C4-2B (cell line): Measurements from ENCODE around the gene ARRB1.

ENCODE experiments used
- H3K27ac ChIP-seq: fragments of 450-650 bp; 2 replicates; pipeline ENCODE4 v1.5.1; 2017
- ZFX ChIP-seq: fragments of 450-650 bp; IDR thresholded peaks from 2 replicates; pipeline ENCODE4 v1.6.1; 2017
- TF ChIP-seq, protein P1 (sequence below): fragments of 450-650 bp; conservative IDR thresholded peaks from 2 replicates; pipeline ENCODE4 v1.5.1; 2017; ENCODE audit warnings: mild to moderate bottlenecking

Gene ARRB1

DNA sequence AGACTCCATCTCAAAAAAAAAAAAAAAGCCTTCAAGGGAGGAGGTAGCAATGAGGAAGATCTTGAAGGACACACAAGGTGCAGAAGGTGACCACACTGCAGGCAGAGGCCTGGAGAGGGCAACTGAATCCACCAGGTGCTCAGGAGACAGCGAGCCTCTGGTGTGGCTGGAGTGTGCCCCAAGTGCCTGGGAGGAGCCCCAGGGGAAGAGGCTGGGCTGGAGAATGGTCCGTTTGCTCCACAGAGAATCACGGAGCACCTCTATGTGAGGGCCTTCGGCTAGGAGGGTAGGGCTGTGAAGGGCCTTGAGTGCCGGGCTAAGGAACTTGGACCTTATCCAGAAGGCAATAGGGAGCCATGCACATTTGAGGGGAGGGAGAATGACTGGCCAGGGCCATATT is 50.3 kb downstream of the ARRB1 start:
- no peak overlapping the region for H3K27ac ChIP-seq
- TF ChIP-seq, protein P1, sequence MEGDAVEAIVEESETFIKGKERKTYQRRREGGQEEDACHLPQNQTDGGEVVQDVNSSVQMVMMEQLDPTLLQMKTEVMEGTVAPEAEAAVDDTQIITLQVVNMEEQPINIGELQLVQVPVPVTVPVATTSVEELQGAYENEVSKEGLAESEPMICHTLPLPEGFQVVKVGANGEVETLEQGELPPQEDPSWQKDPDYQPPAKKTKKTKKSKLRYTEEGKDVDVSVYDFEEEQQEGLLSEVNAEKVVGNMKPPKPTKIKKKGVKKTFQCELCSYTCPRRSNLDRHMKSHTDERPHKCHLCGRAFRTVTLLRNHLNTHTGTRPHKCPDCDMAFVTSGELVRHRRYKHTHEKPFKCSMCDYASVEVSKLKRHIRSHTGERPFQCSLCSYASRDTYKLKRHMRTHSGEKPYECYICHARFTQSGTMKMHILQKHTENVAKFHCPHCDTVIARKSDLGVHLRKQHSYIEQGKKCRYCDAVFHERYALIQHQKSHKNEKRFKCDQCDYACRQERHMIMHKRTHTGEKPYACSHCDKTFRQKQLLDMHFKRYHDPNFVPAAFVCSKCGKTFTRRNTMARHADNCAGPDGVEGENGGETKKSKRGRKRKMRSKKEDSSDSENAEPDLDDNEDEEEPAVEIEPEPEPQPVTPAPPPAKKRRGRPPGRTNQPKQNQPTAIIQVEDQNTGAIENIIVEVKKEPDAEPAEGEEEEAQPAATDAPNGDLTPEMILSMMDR = no peak
- TF ChIP-seq ZFX = no peak

DNA sequence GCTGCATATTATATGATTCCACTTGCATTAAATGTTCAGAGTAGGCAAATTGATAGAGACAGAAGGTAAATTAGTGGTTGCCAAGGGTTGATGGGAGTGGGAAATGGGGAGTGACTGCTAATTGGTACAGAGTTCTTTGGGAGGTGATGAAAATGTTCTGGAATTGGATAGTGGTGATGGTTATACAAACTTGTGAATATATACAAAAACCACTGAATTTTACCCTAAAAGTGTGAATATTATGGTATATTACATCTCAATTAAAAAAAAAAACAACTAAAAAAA is 52.5 kb downstream of the ARRB1 start:
- TF ChIP-seq, protein P1 = no peak
- TF ChIP-seq ZFX = no peak
- H3K27ac ChIP-seq = no peak overlapping the region

DNA sequence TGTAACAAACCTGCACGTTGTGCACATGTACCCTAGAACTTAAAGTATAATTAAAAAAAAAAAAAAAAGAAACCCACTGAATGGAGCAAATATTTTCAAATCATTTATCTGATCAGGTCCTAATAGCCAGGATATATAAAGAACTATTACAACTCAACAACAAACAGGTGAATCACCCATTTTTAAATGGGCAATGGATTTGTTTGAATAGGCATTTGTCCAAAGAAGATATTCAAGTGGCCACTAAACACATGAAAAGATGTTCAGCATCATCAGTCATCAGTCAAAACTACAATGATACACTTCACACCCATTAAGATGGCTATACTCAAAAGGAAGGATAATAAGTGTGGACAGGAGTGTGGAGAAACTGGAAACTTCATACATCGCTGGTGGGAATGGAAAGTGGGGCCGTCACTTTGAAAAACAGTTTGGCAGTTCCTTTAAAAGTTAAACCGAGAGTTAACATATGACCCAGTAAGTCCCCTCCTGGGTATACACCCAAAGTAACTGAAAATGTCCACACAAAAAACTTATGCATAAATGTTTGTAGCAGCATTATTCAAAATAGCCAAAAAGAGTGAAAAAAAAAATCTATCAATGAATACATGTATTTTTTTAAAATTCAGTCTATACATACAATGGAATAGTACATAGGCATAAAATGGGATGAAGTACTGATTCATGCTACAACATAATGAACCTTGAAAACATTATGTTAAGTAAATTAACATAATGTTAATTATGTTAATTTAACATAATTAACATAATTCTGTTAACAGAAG is 53.1 kb downstream of the ARRB1 start:
- H3K27ac ChIP-seq = no peak overlapping the region
- TF ChIP-seq, protein P1 = no peak
- TF ChIP-seq ZFX = no peak

DNA sequence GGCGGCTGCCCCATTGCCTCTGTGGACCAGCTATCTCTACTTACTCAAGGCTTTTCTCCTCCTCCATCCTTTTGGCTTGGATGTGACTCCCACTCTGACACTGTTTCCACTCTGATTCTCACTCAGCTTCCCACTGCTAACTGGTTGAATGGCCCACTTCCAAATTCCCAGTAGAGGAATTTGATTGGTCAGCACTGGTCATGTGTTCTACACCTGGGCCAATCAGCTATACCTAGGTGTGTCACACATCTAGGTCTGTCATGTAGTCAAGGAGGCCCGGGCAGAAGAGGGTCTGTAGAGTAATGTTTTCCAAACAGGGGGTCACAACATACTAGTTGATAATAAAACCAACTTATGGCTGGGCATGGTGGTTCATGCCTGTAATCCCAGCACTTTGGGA is 57.6 kb downstream of the ARRB1 start:
- TF ChIP-seq, protein P1 = no peak
- TF ChIP-seq ZFX = no peak
- no peak overlapping the region for H3K27ac ChIP-seq

DNA sequence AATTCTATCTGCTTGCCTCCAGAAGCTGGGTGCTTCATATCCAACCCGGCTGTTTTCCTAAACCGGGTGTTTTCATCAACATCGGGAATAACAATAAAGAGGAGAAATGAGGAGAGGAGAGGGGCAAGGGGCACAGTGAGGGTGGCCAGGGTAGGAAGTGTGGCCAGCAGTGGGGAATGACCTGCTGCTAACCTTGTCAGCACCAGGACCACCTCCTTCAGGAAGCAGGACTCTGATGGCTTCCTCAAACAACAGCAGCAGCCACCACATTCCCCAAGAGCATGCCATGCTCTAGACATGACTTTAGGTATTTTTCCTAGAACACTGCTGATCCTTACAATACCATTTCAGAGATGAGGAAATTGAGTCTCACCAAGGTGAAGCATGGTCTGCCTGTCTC is 58.5 kb downstream of the ARRB1 start:
- TF ChIP-seq, protein P1 = no peak
- no peak for TF ChIP-seq ZFX
- no peak overlapping the region for H3K27ac ChIP-seq

DNA sequence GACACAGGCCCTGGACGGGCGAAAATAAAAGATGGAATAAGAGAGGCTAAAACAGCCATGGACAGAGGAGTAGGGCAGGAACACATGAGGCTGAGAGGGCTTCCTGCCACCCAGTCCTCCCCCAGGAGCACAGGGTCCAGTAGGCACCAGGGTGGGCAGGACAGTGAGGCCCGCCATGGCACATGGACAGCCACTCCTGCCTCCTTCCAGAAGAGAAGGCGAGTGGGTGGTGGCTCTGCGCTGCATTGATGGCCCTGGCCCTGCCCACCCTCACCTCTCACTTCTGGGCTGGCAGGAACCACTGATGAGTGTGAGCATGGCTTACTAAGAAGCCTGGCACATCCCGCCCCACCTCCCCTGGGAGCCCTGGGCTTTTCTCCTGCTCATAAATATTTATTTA is 59.7 kb downstream of the ARRB1 start:
- TF ChIP-seq, protein P1 = no peak
- TF ChIP-seq ZFX = no peak
- no peak overlapping the region for H3K27ac ChIP-seq

DNA sequence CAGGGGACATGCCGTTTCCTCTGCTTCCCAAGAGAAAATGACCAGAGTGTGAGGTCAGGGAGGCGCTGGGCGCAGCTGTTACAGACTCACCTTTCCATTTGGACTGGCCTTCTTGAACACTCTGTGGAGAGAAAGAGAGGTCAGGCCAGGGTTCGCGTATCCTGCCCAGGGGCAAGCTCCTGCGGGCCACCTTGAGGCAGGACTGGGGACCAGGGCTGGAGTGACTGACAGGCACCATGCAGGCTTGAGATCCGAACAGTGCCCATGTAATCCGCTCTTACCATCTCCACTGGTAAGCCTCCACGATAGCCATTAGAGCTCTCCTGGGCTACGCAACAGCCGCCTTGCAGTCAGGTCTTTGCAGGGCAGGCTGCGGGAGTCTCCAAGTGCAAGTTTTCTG is 61.5 kb downstream of the ARRB1 start:
- peak overlapping the region; percentile 30 for H3K27ac ChIP-seq
- TF ChIP-seq ZFX = no peak
- TF ChIP-seq, protein P1 = no peak
